ENCODE measurements around the gene UBE2G1. TPM values are rescaled to one million over a fixed set of nuclear protein-coding genes. Genes with fewer than 3 reads are reported as not detected.
A peak's percentile ranks its signal among the peaks of the same experiment; 100 is the strongest.

UBE2G1 gene
- polyA plus RNA-seq, 1 donor: 45.7 TPM

DNA sequence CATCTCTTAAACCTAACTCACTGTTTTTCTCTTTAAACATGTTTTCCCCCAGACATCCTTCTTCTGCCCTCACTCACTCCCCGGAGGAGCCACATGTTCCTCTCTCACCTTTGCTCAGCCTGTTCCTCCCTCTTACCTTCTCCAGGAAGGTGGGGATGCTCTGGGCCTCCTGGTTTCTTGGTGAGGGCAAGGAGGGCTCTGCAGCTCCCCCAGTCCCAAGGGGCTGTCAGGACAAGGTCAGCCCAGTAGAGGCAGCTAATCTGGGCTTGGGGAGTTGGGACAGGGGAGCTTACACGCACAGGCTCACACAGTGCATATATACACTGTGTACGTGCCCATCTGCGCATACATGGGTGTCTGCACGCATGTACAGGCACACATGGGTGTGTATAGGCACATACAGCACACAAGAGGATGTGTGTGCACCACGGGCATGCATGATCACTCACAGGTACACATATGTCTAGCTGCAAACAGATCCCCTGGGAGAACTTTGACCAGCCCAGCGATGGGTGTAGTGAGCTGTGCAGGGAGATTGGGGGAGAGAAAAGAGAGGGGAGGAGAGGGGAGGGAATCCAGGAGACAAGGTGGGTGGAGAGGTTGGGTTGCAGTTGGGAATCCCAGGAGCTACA is 38.7 kb upstream of the UBE2G1 start:
- H3K4me1 ChIP-seq (ENCODE audit: control insufficient read depth, insufficient read depth, low read length): no peaks in the 10 kb centered on the region
- H3K27me3 ChIP-seq (ENCODE audit: control insufficient read depth, insufficient read depth, low read length): no peaks in the 10 kb centered on the region
- H3K4me3 ChIP-seq (ENCODE audit: low read length): no peak overlapping the region
- DNase-seq: peak in 1 of 2 donors; percentile 27
- WGBS (ENCODE audit: insufficient coverage, low lambda C conversion rate): no CpG with 5 or more reads among the region's 7 CpGs
- no peaks in the 10 kb centered on the region for H3K9me3 ChIP-seq (ENCODE audit: control insufficient read depth, low read depth, low read length)
- H3K27ac ChIP-seq (ENCODE audit: low read length): no peak overlapping the region
- H3K36me3 ChIP-seq (ENCODE audit: control insufficient read depth, insufficient read depth, low read length): no peaks in the 10 kb centered on the region

DNA sequence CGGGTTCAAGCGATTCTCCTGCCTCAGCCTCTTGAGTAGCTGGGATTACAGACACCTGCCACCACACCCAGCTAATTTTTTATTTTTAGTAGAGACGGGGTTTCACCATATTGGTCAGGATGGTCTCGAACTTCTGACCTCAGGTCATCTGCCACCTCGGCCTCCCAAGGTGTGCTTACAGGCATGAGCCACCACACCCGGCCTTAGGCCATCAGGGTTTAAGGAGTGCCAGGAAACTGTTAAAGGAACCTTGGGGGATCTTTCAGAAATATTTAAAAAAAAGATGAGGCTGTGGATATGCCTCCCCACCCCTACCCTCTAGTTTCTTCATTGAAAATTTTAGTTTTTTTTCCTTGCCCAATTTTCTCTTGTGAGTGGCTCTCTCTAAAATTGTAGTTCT is 31.4 kb upstream of the UBE2G1 start:
- Histone ChIP-seq H3K36me3 (ENCODE audit: control insufficient read depth, insufficient read depth, low read length) (no peaks in the 10 kb centered on the region), H3K9me3 (ENCODE audit: control insufficient read depth, low read depth, low read length) (no peaks in the 10 kb centered on the region), H3K27me3 (ENCODE audit: control insufficient read depth, insufficient read depth, low read length) (no peaks in the 10 kb centered on the region), H3K4me3 (ENCODE audit: low read length) (no peak overlapping the region), H3K27ac (ENCODE audit: low read length) (no peak overlapping the region), H3K4me1 (ENCODE audit: control insufficient read depth, insufficient read depth, low read length) (no peaks in the 10 kb centered on the region)
- DNase-seq: no peak
- WGBS (ENCODE audit: insufficient coverage, low lambda C conversion rate): no CpG with 5 or more reads among the region's 6 CpGs

DNA sequence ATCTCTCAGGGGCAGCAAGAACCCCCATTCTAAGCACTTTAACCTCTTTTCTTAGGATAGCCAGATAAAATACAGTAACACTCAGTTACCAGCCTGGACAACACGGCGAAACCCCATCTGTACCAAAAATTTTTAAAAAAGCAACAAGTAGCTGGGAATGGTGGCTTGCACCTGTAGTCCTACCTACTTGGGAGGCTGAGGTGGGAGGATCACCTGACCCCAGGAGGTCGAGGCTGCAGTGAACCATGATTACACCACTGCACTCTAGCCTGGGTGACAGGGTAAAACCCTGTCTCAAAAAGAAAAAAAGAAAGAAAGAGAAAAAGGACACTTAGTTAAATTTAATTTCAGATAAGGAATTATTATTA is 28.6 kb upstream of the UBE2G1 start:
- WGBS (ENCODE audit: insufficient coverage, low lambda C conversion rate): no CpG with 5 or more reads among the region's 3 CpGs
- Histone ChIP-seq H3K4me1 (ENCODE audit: control insufficient read depth, insufficient read depth, low read length) (no peaks in the 10 kb centered on the region), H3K4me3 (ENCODE audit: low read length) (no peak overlapping the region), H3K27ac (ENCODE audit: low read length) (no peak overlapping the region), H3K27me3 (ENCODE audit: control insufficient read depth, insufficient read depth, low read length) (no peaks in the 10 kb centered on the region), H3K36me3 (ENCODE audit: control insufficient read depth, insufficient read depth, low read length) (no peaks in the 10 kb centered on the region), H3K9me3 (ENCODE audit: control insufficient read depth, low read depth, low read length) (no peaks in the 10 kb centered on the region)
- no peak for DNase-seq

DNA sequence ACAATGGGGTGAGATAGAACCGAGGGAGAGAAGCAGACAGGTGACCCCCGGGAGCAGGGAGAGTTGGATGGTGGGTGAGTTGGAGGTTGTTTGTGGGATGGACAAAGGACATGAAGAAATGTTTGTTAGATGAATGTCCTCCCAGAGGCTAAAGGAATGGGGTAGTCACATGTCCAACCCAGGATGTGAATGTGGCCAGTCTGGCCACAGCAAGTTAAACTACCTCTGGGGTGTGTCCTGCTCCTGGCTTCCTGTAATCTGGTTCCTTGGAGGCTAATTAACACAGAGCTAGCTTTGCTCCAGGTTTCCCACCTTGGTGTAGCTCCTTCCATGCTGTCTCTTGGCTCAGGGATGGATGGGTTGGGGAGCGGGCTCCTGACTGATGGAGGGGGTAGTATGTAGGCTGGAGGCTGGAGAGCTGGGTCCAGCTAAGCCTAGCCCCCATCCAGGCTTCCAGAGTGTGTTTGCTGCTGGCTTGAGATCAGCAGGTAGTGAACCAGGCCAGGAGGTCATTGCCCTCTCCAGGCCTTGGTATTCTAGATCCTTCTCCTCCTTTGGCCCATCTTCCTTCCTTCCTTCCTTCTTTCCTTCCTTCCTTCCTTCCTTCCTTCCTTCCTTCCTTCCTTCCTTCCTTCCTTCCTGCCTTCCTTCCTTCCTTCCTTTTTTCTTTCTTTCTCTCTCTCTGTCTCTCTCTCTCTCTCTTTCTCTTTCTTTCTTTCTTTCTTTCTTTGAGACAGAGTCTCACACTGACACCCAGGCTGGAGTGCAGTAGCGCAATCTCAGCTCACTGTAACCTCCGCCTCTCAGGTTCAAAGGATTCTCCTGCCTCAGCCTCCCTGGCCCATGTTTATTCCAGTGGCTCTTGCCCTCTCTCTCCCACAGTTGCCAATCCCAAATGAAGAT is 28.0 kb upstream of the UBE2G1 start:
- 100% methylated on average over 1 of the region's 5 CpGs for WGBS (ENCODE audit: insufficient coverage, low lambda C conversion rate)
- Histone ChIP-seq H3K4me3 (ENCODE audit: low read length) (no peak overlapping the region), H3K4me1 (ENCODE audit: control insufficient read depth, insufficient read depth, low read length) (no peaks in the 10 kb centered on the region), H3K27ac (ENCODE audit: low read length) (no peak overlapping the region), H3K9me3 (ENCODE audit: control insufficient read depth, low read depth, low read length) (no peaks in the 10 kb centered on the region), H3K36me3 (ENCODE audit: control insufficient read depth, insufficient read depth, low read length) (no peaks in the 10 kb centered on the region), H3K27me3 (ENCODE audit: control insufficient read depth, insufficient read depth, low read length) (no peaks in the 10 kb centered on the region)
- no peak for DNase-seq

DNA sequence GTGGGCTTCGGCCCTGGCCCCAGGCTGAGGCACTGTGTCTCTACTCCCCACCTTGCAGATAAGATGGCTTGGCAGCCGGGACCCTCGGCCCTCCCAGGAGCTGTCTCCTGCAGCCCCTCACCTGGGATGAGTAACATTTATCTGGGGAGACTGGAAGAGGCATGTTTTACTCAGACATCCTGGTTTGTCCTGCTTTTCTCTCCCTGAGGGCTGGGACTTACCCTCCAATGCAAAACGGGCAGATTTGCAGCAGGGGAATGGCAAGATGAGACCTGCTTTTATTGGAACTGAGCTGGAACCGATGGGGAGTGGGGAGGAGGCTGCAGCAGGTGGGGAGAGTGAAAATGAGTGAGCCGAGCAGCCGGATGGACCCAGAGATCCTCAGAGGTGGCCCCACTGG is 27.3 kb upstream of the UBE2G1 start:
- Histone ChIP-seq H3K27ac (ENCODE audit: low read length) (no peak overlapping the region), H3K9me3 (ENCODE audit: control insufficient read depth, low read depth, low read length) (no peaks in the 10 kb centered on the region), H3K27me3 (ENCODE audit: control insufficient read depth, insufficient read depth, low read length) (no peaks in the 10 kb centered on the region), H3K4me3 (ENCODE audit: low read length) (no peak overlapping the region), H3K4me1 (ENCODE audit: control insufficient read depth, insufficient read depth, low read length) (no peaks in the 10 kb centered on the region), H3K36me3 (ENCODE audit: control insufficient read depth, insufficient read depth, low read length) (no peaks in the 10 kb centered on the region)
- WGBS (ENCODE audit: insufficient coverage, low lambda C conversion rate): no CpG with 5 or more reads among the region's 7 CpGs
- no peak for DNase-seq

DNA sequence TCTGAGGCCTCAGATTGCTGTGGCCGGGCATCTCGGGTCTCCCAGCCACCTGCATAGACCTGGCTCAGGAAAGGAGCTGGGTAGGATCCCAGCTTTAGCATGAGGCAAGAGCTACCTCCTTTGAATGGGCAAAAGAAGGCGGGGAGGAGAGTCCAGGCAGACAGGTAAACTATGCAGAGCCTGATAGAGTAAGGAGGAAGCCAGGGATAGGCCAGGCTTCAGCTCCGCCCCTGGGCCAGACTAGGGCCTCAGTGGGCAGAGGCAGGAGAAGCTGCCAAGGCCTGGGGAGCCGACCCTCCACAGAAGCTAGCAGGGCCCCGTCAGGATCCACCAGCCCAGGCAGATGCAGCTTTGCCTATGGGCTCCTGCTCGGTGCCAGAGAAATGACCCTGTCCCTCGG is 22.6 kb upstream of the UBE2G1 start:
- peak in 1 of 2 donors; percentile 16 for DNase-seq
- Histone ChIP-seq H3K4me1 (ENCODE audit: control insufficient read depth, insufficient read depth, low read length) (no peaks in the 10 kb centered on the region), H3K9me3 (ENCODE audit: control insufficient read depth, low read depth, low read length) (no peaks in the 10 kb centered on the region), H3K27me3 (ENCODE audit: control insufficient read depth, insufficient read depth, low read length) (no peaks in the 10 kb centered on the region), H3K36me3 (ENCODE audit: control insufficient read depth, insufficient read depth, low read length) (no peaks in the 10 kb centered on the region), H3K4me3 (ENCODE audit: low read length) (no peak overlapping the region), H3K27ac (ENCODE audit: low read length) (no peak overlapping the region)
- WGBS (ENCODE audit: insufficient coverage, low lambda C conversion rate): no CpG with 5 or more reads among the region's 8 CpGs

DNA sequence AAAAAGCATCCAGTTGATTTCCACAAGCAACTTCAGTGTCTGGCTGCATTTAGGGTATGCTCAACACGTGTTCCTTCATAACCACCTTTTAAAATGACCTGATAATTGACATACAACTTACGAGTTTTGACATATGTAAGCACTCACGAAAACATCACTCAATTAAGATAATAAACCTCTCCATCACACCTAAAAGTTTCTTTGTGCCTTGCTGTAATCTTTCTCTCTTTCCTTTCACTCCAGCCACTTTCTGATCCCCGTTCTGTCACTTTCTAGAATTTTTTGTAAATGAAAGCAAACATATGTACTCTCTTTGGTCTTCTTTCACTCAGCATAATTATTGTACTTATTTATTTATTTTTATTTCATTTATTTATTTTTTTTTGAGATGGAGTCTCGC is 20.7 kb upstream of the UBE2G1 start:
- DNase-seq: no peak
- H3K9me3 ChIP-seq (ENCODE audit: control insufficient read depth, low read depth, low read length): no peaks in the 10 kb centered on the region
- H3K4me1 ChIP-seq (ENCODE audit: control insufficient read depth, insufficient read depth, low read length): no peaks in the 10 kb centered on the region
- no peaks in the 10 kb centered on the region for H3K27me3 ChIP-seq (ENCODE audit: control insufficient read depth, insufficient read depth, low read length)
- WGBS (ENCODE audit: insufficient coverage, low lambda C conversion rate): 90% methylated on average over 2 of the region's 5 CpGs
- no peaks in the 10 kb centered on the region for H3K36me3 ChIP-seq (ENCODE audit: control insufficient read depth, insufficient read depth, low read length)
- no peak overlapping the region for H3K27ac ChIP-seq (ENCODE audit: low read length)
- no peak overlapping the region for H3K4me3 ChIP-seq (ENCODE audit: low read length)

DNA sequence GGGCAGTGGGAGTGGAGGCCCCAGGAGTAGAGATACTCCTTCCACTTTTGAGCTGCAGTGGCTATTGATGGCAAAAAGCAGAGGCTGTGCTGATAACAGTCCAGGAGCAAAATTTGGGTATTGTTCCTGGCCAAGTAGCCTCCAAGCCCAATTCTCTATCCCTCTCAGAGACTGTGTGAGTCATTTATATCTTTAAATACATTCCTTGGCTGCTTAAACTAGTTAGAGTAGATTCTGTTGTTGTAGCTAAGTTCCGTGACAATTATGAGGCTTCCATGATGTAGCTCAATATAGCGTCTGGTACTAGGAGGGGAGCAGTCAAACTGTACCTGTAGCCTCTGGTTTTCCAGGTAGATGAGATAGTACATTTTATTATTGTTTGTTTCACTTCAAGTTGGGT is 19.9 kb upstream of the UBE2G1 start:
- WGBS (ENCODE audit: insufficient coverage, low lambda C conversion rate): no CpG with 5 or more reads among the region's 2 CpGs
- no peak overlapping the region for H3K4me3 ChIP-seq (ENCODE audit: low read length)
- H3K9me3 ChIP-seq (ENCODE audit: control insufficient read depth, low read depth, low read length): no peaks in the 10 kb centered on the region
- H3K4me1 ChIP-seq (ENCODE audit: control insufficient read depth, insufficient read depth, low read length): no peaks in the 10 kb centered on the region
- no peak overlapping the region for H3K27ac ChIP-seq (ENCODE audit: low read length)
- no peaks in the 10 kb centered on the region for H3K36me3 ChIP-seq (ENCODE audit: control insufficient read depth, insufficient read depth, low read length)
- H3K27me3 ChIP-seq (ENCODE audit: control insufficient read depth, insufficient read depth, low read length): no peaks in the 10 kb centered on the region
- DNase-seq: no peak

DNA sequence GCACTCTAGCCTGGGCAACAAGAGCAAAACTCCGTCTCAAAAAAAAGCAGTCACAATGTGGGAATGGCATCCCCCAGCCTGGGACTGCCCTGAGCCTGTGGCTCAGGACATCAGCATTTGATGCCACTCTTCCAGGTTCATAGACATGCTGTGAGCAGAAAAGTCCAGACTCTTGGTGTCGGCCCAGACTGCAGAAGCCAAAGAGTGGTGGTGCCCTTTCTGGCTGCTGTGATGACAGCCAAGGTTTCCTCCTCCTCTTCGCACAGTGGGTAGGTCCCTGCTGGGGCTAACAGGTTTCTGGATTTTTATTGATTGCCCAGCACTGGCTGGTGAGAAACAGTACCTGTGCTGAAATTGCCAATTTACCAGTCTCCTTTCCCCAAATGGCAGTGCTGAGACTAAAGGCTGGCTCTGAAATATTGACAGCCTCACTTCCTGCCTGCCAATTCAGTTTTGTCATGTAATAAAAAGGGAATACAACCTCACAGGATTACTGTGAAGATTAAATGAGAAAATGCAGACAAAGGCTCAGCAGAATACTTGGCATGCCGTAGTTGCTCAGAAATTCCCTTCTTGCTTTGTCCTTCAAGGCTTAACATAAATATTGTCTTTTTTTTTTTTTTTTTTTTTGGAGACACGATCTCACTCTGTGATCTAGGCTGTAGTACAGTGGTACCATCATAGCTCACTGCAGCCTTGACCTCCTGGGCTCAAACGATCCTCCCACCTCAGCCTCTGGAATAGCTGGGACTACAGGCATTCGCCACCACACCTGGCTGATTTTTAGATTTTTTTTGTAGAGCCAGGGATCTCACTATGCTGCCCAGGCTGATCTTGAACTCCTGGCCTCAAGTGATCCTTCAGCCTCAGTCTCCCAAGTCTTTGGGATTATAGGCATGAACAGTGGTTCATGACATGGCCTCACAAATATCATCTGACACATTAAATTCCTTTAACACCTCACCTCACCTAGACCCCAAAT is 15.5 kb upstream of the UBE2G1 start:
- DNase-seq: no peak
- H3K27me3 ChIP-seq (ENCODE audit: control insufficient read depth, insufficient read depth, low read length): no peaks in the 10 kb centered on the region
- H3K4me1 ChIP-seq (ENCODE audit: control insufficient read depth, insufficient read depth, low read length): no peaks in the 10 kb centered on the region
- no peak overlapping the region for H3K4me3 ChIP-seq (ENCODE audit: low read length)
- H3K36me3 ChIP-seq (ENCODE audit: control insufficient read depth, insufficient read depth, low read length): no peaks in the 10 kb centered on the region
- WGBS (ENCODE audit: insufficient coverage, low lambda C conversion rate): no CpG with 5 or more reads among the region's 7 CpGs
- H3K27ac ChIP-seq (ENCODE audit: low read length): no peak overlapping the region
- no peaks in the 10 kb centered on the region for H3K9me3 ChIP-seq (ENCODE audit: control insufficient read depth, low read depth, low read length)

DNA sequence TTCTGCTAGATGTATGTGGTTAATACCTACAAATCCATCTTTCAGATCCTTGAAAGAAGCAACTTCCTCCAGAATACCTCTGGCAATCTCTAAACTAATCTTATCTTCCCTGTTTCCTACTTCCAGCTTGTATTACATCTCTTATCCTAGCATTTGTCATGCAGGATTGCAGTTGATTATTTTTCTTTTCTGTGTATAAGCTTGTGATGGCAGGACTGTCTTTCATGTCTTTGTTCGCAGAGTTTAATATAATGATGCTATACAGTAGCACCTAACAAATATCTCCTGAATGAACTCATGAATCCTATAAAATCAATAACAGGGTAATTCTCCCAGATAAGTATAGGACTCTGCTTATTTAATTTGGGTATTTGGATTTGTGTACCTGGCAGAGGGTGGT is 12.2 kb upstream of the UBE2G1 start:
- Histone ChIP-seq H3K4me3 (ENCODE audit: low read length) (no peak overlapping the region), H3K27ac (ENCODE audit: low read length) (no peak overlapping the region), H3K4me1 (ENCODE audit: control insufficient read depth, insufficient read depth, low read length) (no peaks in the 10 kb centered on the region), H3K27me3 (ENCODE audit: control insufficient read depth, insufficient read depth, low read length) (no peaks in the 10 kb centered on the region), H3K9me3 (ENCODE audit: control insufficient read depth, low read depth, low read length) (no peaks in the 10 kb centered on the region), H3K36me3 (ENCODE audit: control insufficient read depth, insufficient read depth, low read length) (no peaks in the 10 kb centered on the region)
- WGBS (ENCODE audit: insufficient coverage, low lambda C conversion rate): no CpG with 5 or more reads among the region's 1 CpG
- no peak for DNase-seq
